Measurements from ENCODE around the gene AMELX.

DNA sequence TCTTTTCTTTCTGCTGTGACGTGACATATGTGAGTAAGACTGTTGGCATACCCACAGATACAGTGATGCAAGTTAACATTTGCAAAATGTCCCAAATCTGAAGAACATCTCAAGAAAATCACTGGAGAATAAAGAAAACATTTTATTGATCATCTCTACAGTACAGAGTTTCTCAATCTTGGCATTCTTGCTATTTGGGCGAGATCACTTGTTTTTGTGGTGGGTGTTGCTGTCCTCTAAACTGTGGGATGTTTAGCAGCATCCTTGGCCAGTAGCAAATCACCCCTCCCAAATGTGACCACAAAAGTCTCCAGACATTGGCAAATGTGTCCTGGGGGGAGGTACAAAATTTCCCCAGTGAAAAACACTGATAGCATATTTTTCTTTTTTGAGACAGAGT, 28.8 kb downstream of the AMELX start:
- TF ChIP-seq, protein P1, sequence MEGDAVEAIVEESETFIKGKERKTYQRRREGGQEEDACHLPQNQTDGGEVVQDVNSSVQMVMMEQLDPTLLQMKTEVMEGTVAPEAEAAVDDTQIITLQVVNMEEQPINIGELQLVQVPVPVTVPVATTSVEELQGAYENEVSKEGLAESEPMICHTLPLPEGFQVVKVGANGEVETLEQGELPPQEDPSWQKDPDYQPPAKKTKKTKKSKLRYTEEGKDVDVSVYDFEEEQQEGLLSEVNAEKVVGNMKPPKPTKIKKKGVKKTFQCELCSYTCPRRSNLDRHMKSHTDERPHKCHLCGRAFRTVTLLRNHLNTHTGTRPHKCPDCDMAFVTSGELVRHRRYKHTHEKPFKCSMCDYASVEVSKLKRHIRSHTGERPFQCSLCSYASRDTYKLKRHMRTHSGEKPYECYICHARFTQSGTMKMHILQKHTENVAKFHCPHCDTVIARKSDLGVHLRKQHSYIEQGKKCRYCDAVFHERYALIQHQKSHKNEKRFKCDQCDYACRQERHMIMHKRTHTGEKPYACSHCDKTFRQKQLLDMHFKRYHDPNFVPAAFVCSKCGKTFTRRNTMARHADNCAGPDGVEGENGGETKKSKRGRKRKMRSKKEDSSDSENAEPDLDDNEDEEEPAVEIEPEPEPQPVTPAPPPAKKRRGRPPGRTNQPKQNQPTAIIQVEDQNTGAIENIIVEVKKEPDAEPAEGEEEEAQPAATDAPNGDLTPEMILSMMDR (conservative IDR thresholded peaks at IDR 0.05; ENCODE audit: low read length) = no peak
- no peak for TF ChIP-seq EZH2phosphoT487 (IDR thresholded peaks at IDR 0.05; ENCODE audit: borderline replicate concordance, low read depth, low read length)
